Measurements from ENCODE around the gene EFCAB9.

- no peak for TF ChIP-seq STAT6 (CRISPR knock-in tag; conservative IDR thresholded peaks at IDR 0.05; ENCODE audit: low read depth)
- TF ChIP-seq CTCF (IDR thresholded peaks at IDR 0.05) = no peak
These were observed 16.8 kb upstream of the EFCAB9 start for GRCh38 chr5:172177176-172177575.

Data from WTC11 (cell line).